ENCODE data around the gene TRAF6. TPM values are rescaled to one million over a fixed set of nuclear protein-coding genes. Genes with fewer than 3 reads are reported as not detected.

Gene TRAF6
- total and polyA plus RNA-seq, 4 donors = 9.4 to 14.3 (median 11.8) TPM

- no CpG with 5 or more reads among the region's 2 CpGs for WGBS (ENCODE audit: insufficient coverage)
- Histone ChIP-seq H3K36me3 (ENCODE audit: control insufficient read depth, insufficient read depth, low read length) (peaks cover 4% of the 10 kb centered on the region), H3K4me1 (ENCODE audit: control insufficient read depth, insufficient read depth, low read length) (no peaks in the 10 kb centered on the region), H3K27ac (ENCODE audit: low read depth, low read length) (no peak overlapping the region), H3K9me3 (ENCODE audit: control insufficient read depth, insufficient read depth, low read length) (no peaks in the 10 kb centered on the region), H3K4me3 (ENCODE audit: low read depth, low read length) (no peak overlapping the region), H3K27me3 (ENCODE audit: control insufficient read depth, insufficient read depth, low read length) (no peaks in the 10 kb centered on the region)
- DNase-seq (ENCODE audit: low read depth in 4 of 6, low spot score in 6 of 6) = no peak
Observed at GRCh38 chr11:36443661-36444060, 66.4 kb downstream of the TRAF6 start.

DNA sequence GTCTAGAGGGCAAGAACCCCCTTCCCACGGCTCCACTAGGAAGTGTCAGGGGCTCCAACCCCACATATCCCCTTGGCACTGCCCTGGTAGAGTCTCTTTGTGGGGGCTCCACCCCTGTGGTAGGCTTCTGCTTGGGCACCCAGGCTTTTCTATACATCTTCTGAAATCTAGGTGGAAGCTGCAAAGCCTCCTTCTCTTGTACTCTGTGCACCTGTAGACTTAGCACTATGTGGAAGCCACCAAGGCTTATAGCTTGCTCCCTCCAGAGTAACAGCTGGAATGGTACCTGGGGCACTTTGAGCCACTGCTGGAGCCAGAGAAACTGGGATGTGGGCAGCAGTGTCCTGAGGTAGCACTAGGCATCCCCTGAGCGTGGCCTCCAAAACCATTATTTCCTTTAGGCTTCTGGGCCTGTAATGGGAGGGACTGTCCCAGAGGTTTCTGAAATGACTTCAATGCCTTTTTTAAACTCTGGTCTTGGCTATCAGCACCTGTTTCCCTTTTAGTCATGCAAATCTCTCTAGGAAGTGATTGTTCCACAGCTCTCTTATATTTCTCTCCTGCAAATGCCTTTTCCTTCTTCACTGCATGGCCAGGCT, 68.4 kb downstream of the TRAF6 start:
- H3K9me3 ChIP-seq (ENCODE audit: control insufficient read depth, insufficient read depth, low read length) = no peaks in the 10 kb centered on the region
- no peak for DNase-seq (ENCODE audit: low read depth in 4 of 6, low spot score in 6 of 6)
- H3K36me3 ChIP-seq (ENCODE audit: control insufficient read depth, insufficient read depth, low read length) = peaks cover 4% of the 10 kb centered on the region
- WGBS (ENCODE audit: insufficient coverage) = 100% methylated on average over 1 of the region's 2 CpGs
- H3K4me3 ChIP-seq (ENCODE audit: low read depth, low read length) = no peak overlapping the region
- no peaks in the 10 kb centered on the region for H3K27me3 ChIP-seq (ENCODE audit: control insufficient read depth, insufficient read depth, low read length)
- H3K27ac ChIP-seq (ENCODE audit: low read depth, low read length) = no peak overlapping the region
- no peaks in the 10 kb centered on the region for H3K4me1 ChIP-seq (ENCODE audit: control insufficient read depth, insufficient read depth, low read length)

DNA sequence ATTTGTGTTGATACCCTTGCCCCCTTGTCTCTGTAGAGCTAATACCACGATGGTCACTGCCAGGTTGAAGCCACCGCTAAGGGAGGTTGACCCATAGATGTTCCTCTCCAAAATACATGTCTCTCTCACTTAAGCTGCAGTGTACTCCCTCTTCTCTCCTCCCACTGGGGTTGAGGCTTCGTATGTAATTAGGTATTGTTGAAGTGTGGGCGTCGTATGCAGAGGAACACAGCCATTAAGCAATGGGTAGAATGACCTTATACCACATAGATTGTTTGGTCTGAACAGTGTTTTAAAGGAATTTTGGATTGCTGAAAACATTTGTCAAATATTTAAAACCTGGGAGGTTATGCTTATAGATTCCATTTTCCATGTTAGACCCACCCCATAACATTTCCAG, 71.9 kb downstream of the TRAF6 start:
- DNase-seq (ENCODE audit: low read depth in 4 of 6, low spot score in 6 of 6) = no peak
- Histone ChIP-seq H3K9me3 (ENCODE audit: control insufficient read depth, insufficient read depth, low read length) (no peaks in the 10 kb centered on the region), H3K27me3 (ENCODE audit: control insufficient read depth, insufficient read depth, low read length) (no peaks in the 10 kb centered on the region), H3K4me3 (ENCODE audit: low read depth, low read length) (no peak overlapping the region), H3K36me3 (ENCODE audit: control insufficient read depth, insufficient read depth, low read length) (no peaks in the 10 kb centered on the region), H3K4me1 (ENCODE audit: control insufficient read depth, insufficient read depth, low read length) (peaks cover 8% of the 10 kb centered on the region), H3K27ac (ENCODE audit: low read depth, low read length) (no peak overlapping the region)
- WGBS (ENCODE audit: insufficient coverage) = 100% methylated on average over 1 of the region's 5 CpGs

GRCh38 chr11:36437413-36437812, 72.7 kb downstream of the TRAF6 start:
- 92% methylated on average over 3 of the region's 3 CpGs for WGBS (ENCODE audit: insufficient coverage)
- no peak for DNase-seq (ENCODE audit: low read depth in 4 of 6, low spot score in 6 of 6)
- Histone ChIP-seq H3K27ac (ENCODE audit: low read depth, low read length) (no peak overlapping the region), H3K4me3 (ENCODE audit: low read depth, low read length) (no peak overlapping the region), H3K27me3 (ENCODE audit: control insufficient read depth, insufficient read depth, low read length) (no peaks in the 10 kb centered on the region), H3K9me3 (ENCODE audit: control insufficient read depth, insufficient read depth, low read length) (no peaks in the 10 kb centered on the region), H3K36me3 (ENCODE audit: control insufficient read depth, insufficient read depth, low read length) (no peaks in the 10 kb centered on the region), H3K4me1 (ENCODE audit: control insufficient read depth, insufficient read depth, low read length) (peaks cover 8% of the 10 kb centered on the region)

Small RNAs within 50 kb of the gene (small RNA-seq; reads per million reads assigned to genes)
- not detected for gene AC061999.1 (ENCODE audit: low replicate concordance)

Other genes with a start within 250 kb of the TRAF6 start
- 10 to 100 TPM; 50.1 to 96.6 TPM for gene COMMD9, start 220.8 kb downstream of the TRAF6 start, total RNA-seq
- gene COMMD9, start 220.8 kb downstream of the TRAF6 start, polyA plus RNA-seq (ENCODE audit: insufficient read length in 2 of 2) = 100 to 1,000 TPM; 146 to 152 TPM
- gene PRR5L, start 214.0 kb downstream of the TRAF6 start, total RNA-seq = 10 to 100 TPM; 29.6 to 30.6 TPM
- gene PRR5L, start 214.0 kb downstream of the TRAF6 start, polyA plus RNA-seq (ENCODE audit: insufficient read length in 2 of 2) = 10 to 100 TPM; 28.4 to 29.8 TPM
- 1 to 10 TPM in 1 of 2 donors, under 1 TPM in 1; 0.72 to 1.3 TPM for gene RAG1, start 57.7 kb upstream of the TRAF6 start, total RNA-seq
- gene RAG1, start 57.7 kb upstream of the TRAF6 start, polyA plus RNA-seq (ENCODE audit: insufficient read length in 2 of 2) = under 1 TPM; 0.29 to 0.63 TPM
- gene IFTAP, start 84.2 kb upstream of the TRAF6 start, total RNA-seq = 10 to 100 TPM; 42.4 to 56.5 TPM
- 10 to 100 TPM; 43.5 to 50.1 TPM for gene IFTAP, start 84.2 kb upstream of the TRAF6 start, polyA plus RNA-seq (ENCODE audit: insufficient read length in 2 of 2)
- gene RAG2, start 88.0 kb upstream of the TRAF6 start, total RNA-seq = under 1 TPM in 1 of 2 donors, not detected in 1; 0.10 TPM
- gene RAG2, start 88.0 kb upstream of the TRAF6 start, polyA plus RNA-seq (ENCODE audit: insufficient read length in 2 of 2) = under 1 TPM in 1 of 2 donors, not detected in 1; 0.35 TPM